HEK293 (cell line): Measurements from ENCODE around the gene DNASE2B.

ENCODE experiments used
- KLF10 ChIP-seq: fragments of 450-650 bp; IDR thresholded peaks from 2 replicates; pipeline ENCODE4 v1.5.1; 2018; ENCODE audit warnings: missing biosample characterization, mild to moderate bottlenecking, missing genetic modification characterization
- YY1 ChIP-seq: fragments of 450-650 bp; formaldehyde crosslinking; IDR thresholded peaks from 2 replicates; pipeline ENCODE4 v1.5.1; 2018; ENCODE audit warnings: missing biosample characterization, missing genetic modification characterization
- ZNF138 ChIP-seq: fragments of 450-650 bp; formaldehyde crosslinking; IDR thresholded peaks from 2 replicates; pipeline ENCODE4 v1.5.1; 2016; ENCODE audit warnings: missing biosample characterization, missing genetic modification characterization, borderline replicate concordance
- ZNF175 ChIP-seq: fragments of 450-650 bp; formaldehyde crosslinking; IDR thresholded peaks from 2 replicates; pipeline ENCODE4 v1.5.1; 2016; ENCODE audit warnings: missing biosample characterization, missing genetic modification characterization
- ZNF239 ChIP-seq: fragments of 450-650 bp; formaldehyde crosslinking; IDR thresholded peaks from 2 replicates; pipeline ENCODE4 v1.5.1; 2016; ENCODE audit warnings: missing biosample characterization, missing genetic modification characterization
- ZNF248 ChIP-seq: fragments of 450-650 bp; formaldehyde crosslinking; IDR thresholded peaks from 2 replicates; pipeline ENCODE4 v1.5.1; 2017; ENCODE audit warnings: missing biosample characterization, missing genetic modification characterization
- ZNF549 ChIP-seq: fragments of 450-650 bp; IDR thresholded peaks from 2 replicates; pipeline ENCODE4 v1.5.1; 2018; ENCODE audit warnings: missing biosample characterization, missing genetic modification characterization, mild to moderate bottlenecking, inconsistent platforms, moderate library complexity
- ZNF843 ChIP-seq: fragments of 450-650 bp; formaldehyde crosslinking; IDR thresholded peaks from 2 replicates; pipeline ENCODE4 v1.5.1; 2016; ENCODE audit warnings: missing biosample characterization, missing genetic modification characterization
- TF ChIP-seq, protein P1 (sequence below): fragments of 450-650 bp; formaldehyde crosslinking; IDR thresholded peaks from 2 replicates; pipeline ENCODE4 v1.5.1; 2016; ENCODE audit warnings: missing biosample characterization, missing genetic modification characterization
- TF ChIP-seq, protein P2 (sequence below): fragments of 450-650 bp; formaldehyde crosslinking; IDR thresholded peaks from 2 replicates; pipeline ENCODE4 v1.5.1; 2016; ENCODE audit warnings: missing biosample characterization, missing genetic modification characterization
- TF ChIP-seq, protein P3 (sequence below): fragments of 450-650 bp; formaldehyde crosslinking; IDR thresholded peaks from 2 replicates; pipeline ENCODE4 v1.5.1; 2016; ENCODE audit warnings: missing biosample characterization, missing genetic modification characterization

DNA sequence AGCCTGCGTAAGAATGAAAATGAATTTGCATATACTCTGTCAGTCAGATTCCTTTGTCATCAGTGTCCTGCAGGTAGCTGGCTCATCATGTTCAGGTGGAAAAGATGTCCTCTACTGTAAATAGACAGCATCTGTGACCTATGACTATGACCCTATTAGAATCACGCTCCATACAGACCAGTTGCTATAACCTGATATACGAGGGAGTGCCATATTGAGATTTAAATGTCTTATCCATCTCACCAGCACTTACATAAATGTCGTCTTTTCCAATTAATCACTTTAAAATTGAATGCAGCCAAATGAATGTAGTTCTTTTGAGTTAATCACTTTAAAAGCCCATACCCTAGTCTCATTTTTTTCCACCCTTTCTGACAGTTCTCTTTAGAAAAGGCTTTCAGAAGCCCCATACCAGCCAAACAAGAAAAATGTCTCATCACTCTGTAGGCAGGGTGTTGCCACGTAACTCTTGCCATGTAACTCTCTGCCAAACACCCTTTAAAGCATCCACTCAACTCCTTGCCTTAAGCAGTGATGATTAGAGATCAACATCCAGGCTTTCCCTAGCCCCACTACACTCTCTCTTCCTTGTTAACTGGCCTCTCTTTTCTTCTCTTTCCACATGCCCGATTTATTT lies 26.3 kb downstream of the DNASE2B start:
- TF ChIP-seq ZNF248 (tag by site-specific recombination), result no peak
- no peak for TF ChIP-seq YY1 (tag by site-specific recombination)
- TF ChIP-seq, protein P1, sequence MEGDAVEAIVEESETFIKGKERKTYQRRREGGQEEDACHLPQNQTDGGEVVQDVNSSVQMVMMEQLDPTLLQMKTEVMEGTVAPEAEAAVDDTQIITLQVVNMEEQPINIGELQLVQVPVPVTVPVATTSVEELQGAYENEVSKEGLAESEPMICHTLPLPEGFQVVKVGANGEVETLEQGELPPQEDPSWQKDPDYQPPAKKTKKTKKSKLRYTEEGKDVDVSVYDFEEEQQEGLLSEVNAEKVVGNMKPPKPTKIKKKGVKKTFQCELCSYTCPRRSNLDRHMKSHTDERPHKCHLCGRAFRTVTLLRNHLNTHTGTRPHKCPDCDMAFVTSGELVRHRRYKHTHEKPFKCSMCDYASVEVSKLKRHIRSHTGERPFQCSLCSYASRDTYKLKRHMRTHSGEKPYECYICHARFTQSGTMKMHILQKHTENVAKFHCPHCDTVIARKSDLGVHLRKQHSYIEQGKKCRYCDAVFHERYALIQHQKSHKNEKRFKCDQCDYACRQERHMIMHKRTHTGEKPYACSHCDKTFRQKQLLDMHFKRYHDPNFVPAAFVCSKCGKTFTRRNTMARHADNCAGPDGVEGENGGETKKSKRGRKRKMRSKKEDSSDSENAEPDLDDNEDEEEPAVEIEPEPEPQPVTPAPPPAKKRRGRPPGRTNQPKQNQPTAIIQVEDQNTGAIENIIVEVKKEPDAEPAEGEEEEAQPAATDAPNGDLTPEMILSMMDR (tag by site-specific recombination), result no peak
- TF ChIP-seq, protein P2, sequence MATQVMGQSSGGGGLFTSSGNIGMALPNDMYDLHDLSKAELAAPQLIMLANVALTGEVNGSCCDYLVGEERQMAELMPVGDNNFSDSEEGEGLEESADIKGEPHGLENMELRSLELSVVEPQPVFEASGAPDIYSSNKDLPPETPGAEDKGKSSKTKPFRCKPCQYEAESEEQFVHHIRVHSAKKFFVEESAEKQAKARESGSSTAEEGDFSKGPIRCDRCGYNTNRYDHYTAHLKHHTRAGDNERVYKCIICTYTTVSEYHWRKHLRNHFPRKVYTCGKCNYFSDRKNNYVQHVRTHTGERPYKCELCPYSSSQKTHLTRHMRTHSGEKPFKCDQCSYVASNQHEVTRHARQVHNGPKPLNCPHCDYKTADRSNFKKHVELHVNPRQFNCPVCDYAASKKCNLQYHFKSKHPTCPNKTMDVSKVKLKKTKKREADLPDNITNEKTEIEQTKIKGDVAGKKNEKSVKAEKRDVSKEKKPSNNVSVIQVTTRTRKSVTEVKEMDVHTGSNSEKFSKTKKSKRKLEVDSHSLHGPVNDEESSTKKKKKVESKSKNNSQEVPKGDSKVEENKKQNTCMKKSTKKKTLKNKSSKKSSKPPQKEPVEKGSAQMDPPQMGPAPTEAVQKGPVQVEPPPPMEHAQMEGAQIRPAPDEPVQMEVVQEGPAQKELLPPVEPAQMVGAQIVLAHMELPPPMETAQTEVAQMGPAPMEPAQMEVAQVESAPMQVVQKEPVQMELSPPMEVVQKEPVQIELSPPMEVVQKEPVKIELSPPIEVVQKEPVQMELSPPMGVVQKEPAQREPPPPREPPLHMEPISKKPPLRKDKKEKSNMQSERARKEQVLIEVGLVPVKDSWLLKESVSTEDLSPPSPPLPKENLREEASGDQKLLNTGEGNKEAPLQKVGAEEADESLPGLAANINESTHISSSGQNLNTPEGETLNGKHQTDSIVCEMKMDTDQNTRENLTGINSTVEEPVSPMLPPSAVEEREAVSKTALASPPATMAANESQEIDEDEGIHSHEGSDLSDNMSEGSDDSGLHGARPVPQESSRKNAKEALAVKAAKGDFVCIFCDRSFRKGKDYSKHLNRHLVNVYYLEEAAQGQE (tag by site-specific recombination), result no peak
- no peak for TF ChIP-seq ZNF843
- TF ChIP-seq ZNF175 (tag by site-specific recombination), result no peak
- no peak for TF ChIP-seq ZNF549 (tag by site-specific recombination)
- no peak for TF ChIP-seq ZNF138
- TF ChIP-seq, protein P3, sequence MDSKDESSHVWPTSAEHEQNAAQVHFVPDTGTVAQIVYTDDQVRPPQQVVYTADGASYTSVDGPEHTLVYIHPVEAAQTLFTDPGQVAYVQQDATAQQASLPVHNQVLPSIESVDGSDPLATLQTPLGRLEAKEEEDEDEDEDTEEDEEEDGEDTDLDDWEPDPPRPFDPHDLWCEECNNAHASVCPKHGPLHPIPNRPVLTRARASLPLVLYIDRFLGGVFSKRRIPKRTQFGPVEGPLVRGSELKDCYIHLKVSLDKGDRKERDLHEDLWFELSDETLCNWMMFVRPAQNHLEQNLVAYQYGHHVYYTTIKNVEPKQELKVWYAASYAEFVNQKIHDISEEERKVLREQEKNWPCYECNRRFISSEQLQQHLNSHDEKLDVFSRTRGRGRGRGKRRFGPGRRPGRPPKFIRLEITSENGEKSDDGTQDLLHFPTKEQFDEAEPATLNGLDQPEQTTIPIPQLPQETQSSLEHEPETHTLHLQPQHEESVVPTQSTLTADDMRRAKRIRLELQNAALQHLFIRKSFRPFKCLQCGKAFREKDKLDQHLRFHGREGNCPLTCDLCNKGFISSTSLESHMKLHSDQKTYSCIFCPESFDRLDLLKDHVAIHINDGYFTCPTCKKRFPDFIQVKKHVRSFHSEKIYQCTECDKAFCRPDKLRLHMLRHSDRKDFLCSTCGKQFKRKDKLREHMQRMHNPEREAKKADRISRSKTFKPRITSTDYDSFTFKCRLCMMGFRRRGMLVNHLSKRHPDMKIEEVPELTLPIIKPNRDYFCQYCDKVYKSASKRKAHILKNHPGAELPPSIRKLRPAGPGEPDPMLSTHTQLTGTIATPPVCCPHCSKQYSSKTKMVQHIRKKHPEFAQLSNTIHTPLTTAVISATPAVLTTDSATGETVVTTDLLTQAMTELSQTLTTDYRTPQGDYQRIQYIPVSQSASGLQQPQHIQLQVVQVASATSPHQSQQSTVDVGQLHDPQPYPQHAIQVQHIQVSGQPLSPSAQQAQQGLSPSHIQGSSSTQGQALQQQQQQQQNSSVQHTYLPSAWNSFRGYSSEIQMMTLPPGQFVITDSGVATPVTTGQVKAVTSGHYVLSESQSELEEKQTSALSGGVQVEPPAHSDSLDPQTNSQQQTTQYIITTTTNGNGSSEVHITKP (tag by site-specific recombination), result no peak
- no peak for TF ChIP-seq ZNF239 (tag by site-specific recombination)
- TF ChIP-seq KLF10 (tag by site-specific recombination), result no peak
